Measurements from ENCODE around the gene WNT8A.
"Not testable (repeated sequence)": the region's sequence is repeated elsewhere in the genome, so short reads cannot be mapped to it uniquely, and the experiment has no call there.

- not testable (repeated sequence) for TF ChIP-seq RAD21 (IDR thresholded peaks at IDR 0.05; ENCODE audit: low read depth)
- TF ChIP-seq, protein P1, sequence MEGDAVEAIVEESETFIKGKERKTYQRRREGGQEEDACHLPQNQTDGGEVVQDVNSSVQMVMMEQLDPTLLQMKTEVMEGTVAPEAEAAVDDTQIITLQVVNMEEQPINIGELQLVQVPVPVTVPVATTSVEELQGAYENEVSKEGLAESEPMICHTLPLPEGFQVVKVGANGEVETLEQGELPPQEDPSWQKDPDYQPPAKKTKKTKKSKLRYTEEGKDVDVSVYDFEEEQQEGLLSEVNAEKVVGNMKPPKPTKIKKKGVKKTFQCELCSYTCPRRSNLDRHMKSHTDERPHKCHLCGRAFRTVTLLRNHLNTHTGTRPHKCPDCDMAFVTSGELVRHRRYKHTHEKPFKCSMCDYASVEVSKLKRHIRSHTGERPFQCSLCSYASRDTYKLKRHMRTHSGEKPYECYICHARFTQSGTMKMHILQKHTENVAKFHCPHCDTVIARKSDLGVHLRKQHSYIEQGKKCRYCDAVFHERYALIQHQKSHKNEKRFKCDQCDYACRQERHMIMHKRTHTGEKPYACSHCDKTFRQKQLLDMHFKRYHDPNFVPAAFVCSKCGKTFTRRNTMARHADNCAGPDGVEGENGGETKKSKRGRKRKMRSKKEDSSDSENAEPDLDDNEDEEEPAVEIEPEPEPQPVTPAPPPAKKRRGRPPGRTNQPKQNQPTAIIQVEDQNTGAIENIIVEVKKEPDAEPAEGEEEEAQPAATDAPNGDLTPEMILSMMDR (IDR thresholded peaks at IDR 0.05 in 2 of 3, conservative IDR thresholded peaks at IDR 0.05 in 1 of 3; ENCODE audit: borderline replicate concordance in 1 of 3, insufficient read depth in 1 of 3, low read depth in 2 of 3, low read length in 2 of 3): not testable (repeated sequence)
Observed at GRCh38 chr5:138045283-138045682, 38.5 kb upstream of the WNT8A start.
